Activated B cell treated with CpG ODN at 0.5 μM for 24 hours (primary cell): ENCODE data around the gene MALT1. TPM values are rescaled to one million over a fixed set of nuclear protein-coding genes. Genes with fewer than 3 reads are reported as not detected.

Source experiments
- ATAC-seq: fragments of 200-7000 bp; cut with Tn5 transposase; one replicate; pipeline ENCODE4 v1.10.0; 2021; ENCODE audit warnings: low read depth, mild to moderate bottlenecking, moderate library complexity
- CTCF ChIA-PET: fragments of 350-600 bp; sonication (Branson Sonifier 250); formaldehyde crosslinking; loops from one replicate; lab custom pipeline; 2021; ENCODE audit warnings: antibody characterized with exemption; lab: Charles Lee
- POLR2A ChIA-PET: fragments of 350-600 bp; sonication (Branson Sonifier 250); formaldehyde crosslinking; loops from one replicate; lab custom pipeline; 2021; ENCODE audit warnings: antibody characterized with exemption; lab: Charles Lee
- DNase-seq: peaks from one replicate; pipeline ENCODE4 v3.0.0; 2022
- H3K27ac Mint-ChIP-seq: one replicate; pipeline ENCODE4 v1.8.0; 2020; ENCODE audit warnings: mixed read lengths
- H3K27me3 Mint-ChIP-seq: one replicate; pipeline ENCODE4 v1.8.0; 2021; ENCODE audit warnings: mixed read lengths
- H3K36me3 Mint-ChIP-seq: one replicate; pipeline ENCODE4 v1.8.0; 2021; ENCODE audit warnings: low read depth, mixed read lengths
- H3K4me1 Mint-ChIP-seq: one replicate; pipeline ENCODE4 v1.8.0; 2021; ENCODE audit warnings: mixed read lengths
- H3K4me3 Mint-ChIP-seq: one replicate; pipeline ENCODE4 v1.8.0; 2020; ENCODE audit warnings: mild to moderate bottlenecking, mixed read lengths
- H3K9me3 Mint-ChIP-seq: one replicate; pipeline ENCODE4 v1.8.0; 2020; ENCODE audit warnings: mixed read lengths
- CTCF ChIP-seq: fragments of 200-600 bp; IDR thresholded peaks from one replicate; pipeline ENCODE4 v1.8.0; 2022; ENCODE audit warnings: antibody characterized with exemption, mild to moderate bottlenecking
- intact Hi-C: fragments of 100-400 bp; cut with micrococcal nuclease; formaldehyde crosslinking; loops from one replicate; pipeline ENCODE4 v1.15.1; 2024
- total RNA-seq: library from RNA; stranded (reverse); gene quantifications from 2 replicates; pipeline ENCODE4 v1.2.3, GENCODE V29; 2022

Gene MALT1
- total RNA-seq, 1 donor from 2014 or later, result 75.6 TPM

- Mint-ChIP-seq H3K4me1 (peaks cover 2% of the 10 kb centered on the region), H3K27me3 (no peaks in the 10 kb centered on the region), H3K36me3 (no peaks in the 10 kb centered on the region), H3K9me3 (no peaks in the 10 kb centered on the region), H3K4me3 (no peak overlapping the region), H3K27ac (no peak overlapping the region)
- intact Hi-C loops, result no loop called here
- ATAC-seq (no peak), DNase-seq (no peak)
- ChIA-PET CTCF (interaction anchor here (1.6 to 2.5 kb wide), 2 partner anchors 272 to 285 kb away, joined by 4 to 15 read pairs; no protein-coding TSS in a partner anchor), POLR2A (no interaction called here)
- no peak for TF ChIP-seq CTCF
These were observed 114.0 kb downstream of the MALT1 start for GRCh38 chr18:58785171-58785805.

GRCh38 chr18:58785870-58786269 lies 114.6 kb downstream of the MALT1 start:
- H3K27ac Mint-ChIP-seq, result no peak overlapping the region
- no peaks in the 10 kb centered on the region for H3K36me3 Mint-ChIP-seq
- H3K27me3 Mint-ChIP-seq, result no peaks in the 10 kb centered on the region
- H3K4me3 Mint-ChIP-seq, result no peak overlapping the region
- intact Hi-C loops, result no loop called here
- peaks cover 2% of the 10 kb centered on the region for H3K4me1 Mint-ChIP-seq
- ChIA-PET POLR2A (no interaction called here), CTCF (interaction anchor here (1.6 to 2.5 kb wide), 2 partner anchors 271 to 284 kb away, joined by 4 to 15 read pairs; no protein-coding TSS in a partner anchor)
- no peak for ATAC-seq
- no peak for DNase-seq
- H3K9me3 Mint-ChIP-seq, result no peaks in the 10 kb centered on the region
- TF ChIP-seq CTCF, result no peak

GRCh38 chr18:58787536-58788149 lies 116.4 kb downstream of the MALT1 start:
- Mint-ChIP-seq H3K27me3 (no peaks in the 10 kb centered on the region), H3K4me3 (no peak overlapping the region), H3K36me3 (no peaks in the 10 kb centered on the region), H3K4me1 (peaks cover 6% of the 10 kb centered on the region), H3K27ac (no peak overlapping the region), H3K9me3 (no peaks in the 10 kb centered on the region)
- TF ChIP-seq CTCF, result no peak
- CTCF ChIA-PET, result no interaction called here
- intact Hi-C loops, result no loop called here
- no peak for DNase-seq
- ATAC-seq, result no peak
- POLR2A ChIA-PET, result no interaction called here

- no peaks in the 10 kb centered on the region for H3K36me3 Mint-ChIP-seq
- no peak overlapping the region for H3K4me3 Mint-ChIP-seq
- no peaks in the 10 kb centered on the region for H3K9me3 Mint-ChIP-seq
These were observed 117.2 kb downstream of the MALT1 start for GRCh38 chr18:58788470-58788869.

More at GRCh38 chr18:58788470-58788869, 117.2 kb downstream of the MALT1 start:
- DNase-seq (no peak), ATAC-seq (no peak)
- CTCF ChIA-PET, result no interaction called here
- peaks cover 8% of the 10 kb centered on the region for H3K4me1 Mint-ChIP-seq
- H3K27ac Mint-ChIP-seq, result no peak overlapping the region
- intact Hi-C loops, result no loop called here
- no peaks in the 10 kb centered on the region for H3K27me3 Mint-ChIP-seq
- POLR2A ChIA-PET, result no interaction called here
- no peak for TF ChIP-seq CTCF
